GM18498 (cell line): ENCODE data around the gene PRR3.

Experiments used
- ATAC-seq: cut with Tn5 transposase; IDR thresholded peaks from one replicate; pipeline ENCODE4 v1.9.1; 2021; ENCODE audit warnings: mild to moderate bottlenecking, moderate library complexity; ENCODE audit not compliant: unreplicated experiment

The PRR3 gene

GRCh38 chr6:30611150-30611855 lies 54.2 kb downstream of the PRR3 start:
- ATAC-seq = no peak

- no peak for ATAC-seq
These were observed 54.7 kb downstream of the PRR3 start for GRCh38 chr6:30611856-30612194.

- no peak for ATAC-seq
These were observed 55.1 kb downstream of the PRR3 start for GRCh38 chr6:30612213-30612612.

GRCh38 chr6:30612687-30613248 lies 55.7 kb downstream of the PRR3 start:
- no peak for ATAC-seq
